ENCODE results near the gene KNDC1.

GRCh38 chr10:133158756-133159610, 1.0 kb upstream of the KNDC1 start:
- no peak for TF ChIP-seq POLR2A (IDR thresholded peaks at IDR 0.05; ENCODE audit: extremely low read depth, insufficient read length)
- no peak for TF ChIP-seq CTCF (IDR thresholded peaks at IDR 0.05; ENCODE audit: low read depth, low read length)
- no peak for TF ChIP-seq MAX (IDR thresholded peaks at IDR 0.05; ENCODE audit: low read depth, low read length)

All from NB4 (cell line).